ENCODE data around the gene GRK3. TPM values are rescaled to one million over a fixed set of nuclear protein-coding genes. Genes with fewer than 3 reads are reported as not detected.

GRK3 gene
- total and polyA plus RNA-seq, 10 of the 15 experiments (the other 5 are each of a cell fraction or from before 2014, with no cell fraction given) = 3.1 to 35.1 (median 14.7) TPM

DNA sequence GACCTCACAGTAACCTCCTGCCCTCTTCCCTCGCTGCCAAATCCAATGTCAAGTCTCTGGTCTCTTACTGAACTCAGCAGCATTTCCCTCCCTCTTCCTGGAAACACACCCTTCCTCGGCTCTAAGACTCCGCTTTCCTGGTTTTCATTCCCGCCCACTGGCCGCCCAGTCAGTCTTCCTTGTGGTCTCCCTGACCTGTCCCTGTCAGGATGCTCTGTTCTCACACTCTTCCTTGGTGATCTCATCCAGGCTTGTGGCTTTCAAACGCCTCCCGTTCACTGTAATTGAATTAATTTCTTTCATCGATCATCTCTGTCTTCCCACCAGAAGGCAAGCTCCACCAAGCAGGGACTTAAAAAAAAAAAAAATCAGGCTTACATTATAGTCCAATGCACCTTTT, 211.1 kb downstream of the GRK3 start:
- ATAC-seq (no peak), DNase-seq (ENCODE audit: low read depth, low spot score) (no peak), FAIRE-seq (no peak)
- Histone ChIP-seq H2AFZ (ENCODE audit: control insufficient read depth, low read depth, low read length) (no peak overlapping the region), H3K79me2 (ENCODE audit: control insufficient read depth, insufficient read depth, low read length) (no peaks in the 10 kb centered on the region), H3K4me1 (ENCODE audit: control insufficient read depth, insufficient read depth, low read length) (no peaks in the 10 kb centered on the region), H4K20me1 (ENCODE audit: control insufficient read depth, insufficient read depth) (no peaks in the 10 kb centered on the region), H3K27me3 (replicated peaks in 1 of 2; ENCODE audit: control insufficient read depth in 2 of 2, insufficient read depth in 2 of 2, low read length in 1 of 2) (no peaks in the 10 kb centered on the region), H3K4me3 (no peak overlapping the region), H3K27ac (ENCODE audit: control insufficient read depth, insufficient read depth) (no peak overlapping the region), H3K36me3 (ENCODE audit: control insufficient read depth in 2 of 2, insufficient read depth in 2 of 2, low read length in 1 of 2) (no peaks in the 10 kb centered on the region), H3K4me2 (ENCODE audit: control insufficient read depth, insufficient read depth) (no peak overlapping the region), H3K9ac (ENCODE audit: control insufficient read depth, insufficient read depth, low read length) (no peak overlapping the region), H3K9me3 (replicated peaks; ENCODE audit: control insufficient read depth, insufficient read depth, low read length) (no peaks in the 10 kb centered on the region; the same call in 2 of the 3 replicates)
- BruUV-seq (replicated peaks) = no TSS peak
- ChIA-PET RAD21 (ENCODE audit: unreplicated experiment) (interaction anchor here (0.7 kb wide), 1 partner anchor 228 kb away, joined by 3 read pairs; no protein-coding TSS in a partner anchor), CTCF (interaction anchor here (1.1 to 1.6 kb wide), 2 partner anchors 232 to 555 kb away, joined by 5 to 7 read pairs; no protein-coding TSS in a partner anchor), SMC1A (ENCODE audit: uncharacterized antibody, unreplicated experiment) (no interaction called here), POLR2A (no interaction called here)
- WGBS (ENCODE audit: insufficient coverage, insufficient replicate concordance, low lambda C conversion rate, missing lambda C conversion rate) = 22% methylated on average over 6 of the region's 8 CpGs
- intact Hi-C loops (cut with micrococcal nuclease; ENCODE audit: unreplicated experiment) = loop anchor here (10.0 kb wide), 1 partner anchor 541 kb away; no protein-coding TSS in a partner anchor
- in situ Hi-C loops (cut with MboI) = loop anchor here (10.0 kb wide), 1 partner anchor 541 kb away; no protein-coding TSS in a partner anchor
- no peak for TF ChIP-seq SMAD5 (IDR thresholded peaks at IDR 0.05; ENCODE audit: low read depth)
- TF ChIP-seq HDAC2 (IDR thresholded peaks at IDR 0.05) = no peak
- no peak for TF ChIP-seq BMI1 (IDR thresholded peaks at IDR 0.05; ENCODE audit: borderline replicate concordance)
- TF ChIP-seq RFX5 (IDR thresholded peaks at IDR 0.05; ENCODE audit: low read depth, low read length) = no peak
- TF ChIP-seq SMAD1 (IDR thresholded peaks at IDR 0.05; ENCODE audit: low read depth, partially characterized antibody) = no peak
- TF ChIP-seq ZNF217 (IDR thresholded peaks at IDR 0.05) = no peak
- TF ChIP-seq, protein P1, sequence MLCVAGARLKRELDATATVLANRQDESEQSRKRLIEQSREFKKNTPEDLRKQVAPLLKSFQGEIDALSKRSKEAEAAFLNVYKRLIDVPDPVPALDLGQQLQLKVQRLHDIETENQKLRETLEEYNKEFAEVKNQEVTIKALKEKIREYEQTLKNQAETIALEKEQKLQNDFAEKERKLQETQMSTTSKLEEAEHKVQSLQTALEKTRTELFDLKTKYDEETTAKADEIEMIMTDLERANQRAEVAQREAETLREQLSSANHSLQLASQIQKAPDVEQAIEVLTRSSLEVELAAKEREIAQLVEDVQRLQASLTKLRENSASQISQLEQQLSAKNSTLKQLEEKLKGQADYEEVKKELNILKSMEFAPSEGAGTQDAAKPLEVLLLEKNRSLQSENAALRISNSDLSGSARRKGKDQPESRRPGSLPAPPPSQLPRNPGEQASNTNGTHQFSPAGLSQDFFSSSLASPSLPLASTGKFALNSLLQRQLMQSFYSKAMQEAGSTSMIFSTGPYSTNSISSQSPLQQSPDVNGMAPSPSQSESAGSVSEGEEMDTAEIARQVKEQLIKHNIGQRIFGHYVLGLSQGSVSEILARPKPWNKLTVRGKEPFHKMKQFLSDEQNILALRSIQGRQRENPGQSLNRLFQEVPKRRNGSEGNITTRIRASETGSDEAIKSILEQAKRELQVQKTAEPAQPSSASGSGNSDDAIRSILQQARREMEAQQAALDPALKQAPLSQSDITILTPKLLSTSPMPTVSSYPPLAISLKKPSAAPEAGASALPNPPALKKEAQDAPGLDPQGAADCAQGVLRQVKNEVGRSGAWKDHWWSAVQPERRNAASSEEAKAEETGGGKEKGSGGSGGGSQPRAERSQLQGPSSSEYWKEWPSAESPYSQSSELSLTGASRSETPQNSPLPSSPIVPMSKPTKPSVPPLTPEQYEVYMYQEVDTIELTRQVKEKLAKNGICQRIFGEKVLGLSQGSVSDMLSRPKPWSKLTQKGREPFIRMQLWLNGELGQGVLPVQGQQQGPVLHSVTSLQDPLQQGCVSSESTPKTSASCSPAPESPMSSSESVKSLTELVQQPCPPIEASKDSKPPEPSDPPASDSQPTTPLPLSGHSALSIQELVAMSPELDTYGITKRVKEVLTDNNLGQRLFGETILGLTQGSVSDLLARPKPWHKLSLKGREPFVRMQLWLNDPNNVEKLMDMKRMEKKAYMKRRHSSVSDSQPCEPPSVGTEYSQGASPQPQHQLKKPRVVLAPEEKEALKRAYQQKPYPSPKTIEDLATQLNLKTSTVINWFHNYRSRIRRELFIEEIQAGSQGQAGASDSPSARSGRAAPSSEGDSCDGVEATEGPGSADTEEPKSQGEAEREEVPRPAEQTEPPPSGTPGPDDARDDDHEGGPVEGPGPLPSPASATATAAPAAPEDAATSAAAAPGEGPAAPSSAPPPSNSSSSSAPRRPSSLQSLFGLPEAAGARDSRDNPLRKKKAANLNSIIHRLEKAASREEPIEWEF (IDR thresholded peaks at IDR 0.05; ENCODE audit: insufficient replicate concordance, low read depth, low read length) = no peak
- TF ChIP-seq, protein P2, sequence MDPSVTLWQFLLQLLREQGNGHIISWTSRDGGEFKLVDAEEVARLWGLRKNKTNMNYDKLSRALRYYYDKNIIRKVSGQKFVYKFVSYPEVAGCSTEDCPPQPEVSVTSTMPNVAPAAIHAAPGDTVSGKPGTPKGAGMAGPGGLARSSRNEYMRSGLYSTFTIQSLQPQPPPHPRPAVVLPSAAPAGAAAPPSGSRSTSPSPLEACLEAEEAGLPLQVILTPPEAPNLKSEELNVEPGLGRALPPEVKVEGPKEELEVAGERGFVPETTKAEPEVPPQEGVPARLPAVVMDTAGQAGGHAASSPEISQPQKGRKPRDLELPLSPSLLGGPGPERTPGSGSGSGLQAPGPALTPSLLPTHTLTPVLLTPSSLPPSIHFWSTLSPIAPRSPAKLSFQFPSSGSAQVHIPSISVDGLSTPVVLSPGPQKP (IDR thresholded peaks at IDR 0.05; ENCODE audit: low read depth, low read length) = no peak
- no peak for TF ChIP-seq MEF2A (IDR thresholded peaks at IDR 0.05; ENCODE audit: insufficient read depth, low read depth, low read length)
- TF ChIP-seq, protein P3, sequence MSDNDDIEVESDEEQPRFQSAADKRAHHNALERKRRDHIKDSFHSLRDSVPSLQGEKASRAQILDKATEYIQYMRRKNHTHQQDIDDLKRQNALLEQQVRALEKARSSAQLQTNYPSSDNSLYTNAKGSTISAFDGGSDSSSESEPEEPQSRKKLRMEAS (IDR thresholded peaks at IDR 0.05; ENCODE audit: low read depth, low read length) = no peak
- TF ChIP-seq SRF (IDR thresholded peaks at IDR 0.05; ENCODE audit: low read depth in 2 of 2, low read length in 2 of 2) = no peak
- TF ChIP-seq EED (IDR thresholded peaks at IDR 0.05; ENCODE audit: low read depth) = no peak
- no peak for TF ChIP-seq NR2F1 (conservative IDR thresholded peaks at IDR 0.05)
- TF ChIP-seq, protein P4, sequence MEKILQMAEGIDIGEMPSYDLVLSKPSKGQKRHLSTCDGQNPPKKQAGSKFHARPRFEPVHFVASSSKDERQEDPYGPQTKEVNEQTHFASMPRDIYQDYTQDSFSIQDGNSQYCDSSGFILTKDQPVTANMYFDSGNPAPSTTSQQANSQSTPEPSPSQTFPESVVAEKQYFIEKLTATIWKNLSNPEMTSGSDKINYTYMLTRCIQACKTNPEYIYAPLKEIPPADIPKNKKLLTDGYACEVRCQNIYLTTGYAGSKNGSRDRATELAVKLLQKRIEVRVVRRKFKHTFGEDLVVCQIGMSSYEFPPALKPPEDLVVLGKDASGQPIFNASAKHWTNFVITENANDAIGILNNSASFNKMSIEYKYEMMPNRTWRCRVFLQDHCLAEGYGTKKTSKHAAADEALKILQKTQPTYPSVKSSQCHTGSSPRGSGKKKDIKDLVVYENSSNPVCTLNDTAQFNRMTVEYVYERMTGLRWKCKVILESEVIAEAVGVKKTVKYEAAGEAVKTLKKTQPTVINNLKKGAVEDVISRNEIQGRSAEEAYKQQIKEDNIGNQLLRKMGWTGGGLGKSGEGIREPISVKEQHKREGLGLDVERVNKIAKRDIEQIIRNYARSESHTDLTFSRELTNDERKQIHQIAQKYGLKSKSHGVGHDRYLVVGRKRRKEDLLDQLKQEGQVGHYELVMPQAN (conservative IDR thresholded peaks at IDR 0.05) = no peak
- TF ChIP-seq ZZZ3 (IDR thresholded peaks at IDR 0.05; ENCODE audit: control insufficient read depth, insufficient read length, low read depth) = no peak
- no peak for TF ChIP-seq TCF7 (IDR thresholded peaks at IDR 0.05; ENCODE audit: borderline replicate concordance)

Measured in GM12878 (cell line).